GM12874 (cell line): ENCODE measurements around the gene MICALL2.

Experiments
- CTCF ChIP-seq: IDR thresholded peaks from 2 replicates; pipeline ENCODE4 v1.5.1; 2011; ENCODE audit warnings: low read depth, mild to moderate bottlenecking, control low read depth, low read length, moderate library complexity; ENCODE audit not compliant: insufficient read depth

Gene MICALL2

GRCh38 chr7:1495564-1496242, 36.4 kb upstream of the MICALL2 start:
- no peak for TF ChIP-seq CTCF

GRCh38 chr7:1494866-1495563, 35.7 kb upstream of the MICALL2 start:
- no peak for TF ChIP-seq CTCF

- no peak for TF ChIP-seq CTCF
These were observed 35.2 kb upstream of the MICALL2 start for GRCh38 chr7:1494447-1494846.

- no peak for TF ChIP-seq CTCF
These were observed 34.3 kb upstream of the MICALL2 start for GRCh38 chr7:1493571-1493970.

GRCh38 chr7:1493129-1493528, 33.9 kb upstream of the MICALL2 start:
- TF ChIP-seq CTCF: no peak

GRCh38 chr7:1492640-1493039, 33.4 kb upstream of the MICALL2 start:
- TF ChIP-seq CTCF: no peak

- TF ChIP-seq CTCF: no peak
These were observed 33.0 kb upstream of the MICALL2 start for GRCh38 chr7:1492221-1492620.
